ENCODE measurements around the gene ACKR1.

DNA sequence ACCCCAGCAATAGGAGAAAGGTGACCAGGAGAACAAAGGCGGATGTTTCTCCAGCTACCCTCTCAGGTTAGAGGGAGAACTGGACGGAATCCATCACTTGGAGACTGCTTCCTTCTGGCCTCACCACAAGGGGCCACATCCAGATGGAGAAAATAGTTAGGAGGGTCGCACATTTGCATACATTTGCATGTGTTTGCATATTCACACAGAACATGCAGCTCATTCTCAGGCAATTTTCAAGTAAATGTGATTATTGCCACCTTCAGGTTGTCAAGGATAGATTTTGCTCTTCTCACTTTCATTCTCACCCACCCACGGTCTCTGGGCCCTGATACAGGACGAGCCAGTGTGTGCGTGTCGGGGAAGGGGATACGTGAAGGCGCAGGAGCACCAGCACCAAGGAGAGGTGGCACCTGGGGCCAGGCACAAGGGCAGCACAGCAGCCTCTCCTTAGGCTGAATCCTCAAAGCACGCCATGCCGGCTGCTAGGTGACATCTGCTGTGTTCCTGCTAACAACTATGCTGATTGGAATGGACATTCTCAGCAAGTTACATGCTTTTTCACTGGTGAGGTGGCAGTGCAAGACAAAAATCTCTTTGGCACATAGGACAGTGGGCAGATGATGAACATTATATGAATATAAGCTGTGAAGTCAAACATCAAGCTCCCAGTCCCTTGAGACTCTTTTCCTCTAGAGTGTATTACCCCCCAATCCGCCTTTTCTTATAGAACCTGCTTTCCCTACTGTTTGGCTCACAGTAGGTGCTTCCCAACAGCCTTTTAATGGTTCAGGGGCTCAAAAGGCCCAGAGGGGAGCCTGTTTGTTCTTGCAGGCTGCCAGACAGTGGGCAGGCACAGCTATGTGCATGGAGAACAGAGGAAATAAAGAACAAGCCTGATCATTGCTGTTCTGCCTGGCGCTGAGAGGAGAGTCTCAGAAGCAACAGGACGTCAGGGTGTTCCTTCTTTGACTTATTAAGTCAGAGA lies 14.3 kb downstream of the ACKR1 start:
- TF ChIP-seq CTCF (conservative IDR thresholded peaks at IDR 0.05 in 1 of 2, IDR thresholded peaks at IDR 0.05 in 1 of 2; ENCODE audit: extremely low read depth in 1 of 2, insufficient read depth in 1 of 2, low read depth in 1 of 2, low read length in 2 of 2) (no peak), EZH2 (IDR thresholded peaks at IDR 0.05; ENCODE audit: borderline replicate concordance, low read length) (no peak)
